NCI-H2227 (cell line): Measurements from ENCODE around the gene PSG6.
"Not testable (repeated sequence)": the region's sequence is repeated elsewhere in the genome, so short reads cannot be mapped to it uniquely, and the experiment has no call there.

Experiments used
- DNase-seq: peaks from one replicate; lab custom pipeline; 2025; ENCODE audit not compliant: unreplicated experiment; lab: John Stamatoyannopoulos, UW

Gene PSG6

GRCh38 chr19:42911731-42912130, 6.0 kb downstream of the PSG6 start:
- DNase-seq, result not testable (repeated sequence)

GRCh38 chr19:42906162-42906561, 11.5 kb downstream of the PSG6 start:
- DNase-seq, result not testable (repeated sequence)

GRCh38 chr19:42900561-42900960, 17.1 kb downstream of the PSG6 start:
- not testable (repeated sequence) for DNase-seq

- not testable (repeated sequence) for DNase-seq
Observed at GRCh38 chr19:42899674-42900073, 18.0 kb downstream of the PSG6 start.

GRCh38 chr19:42899110-42899509, 18.6 kb downstream of the PSG6 start:
- not testable (repeated sequence) for DNase-seq

GRCh38 chr19:42898656-42899055, 19.0 kb downstream of the PSG6 start:
- DNase-seq, result not testable (repeated sequence)

GRCh38 chr19:42897729-42898128, 20.0 kb downstream of the PSG6 start:
- not testable (repeated sequence) for DNase-seq

GRCh38 chr19:42890446-42890845, 27.2 kb downstream of the PSG6 start:
- DNase-seq, result not testable (repeated sequence)

GRCh38 chr19:42887876-42888445, 29.7 kb downstream of the PSG6 start:
- DNase-seq, result not testable (repeated sequence)

GRCh38 chr19:42882730-42883129, 35.0 kb downstream of the PSG6 start:
- not testable (repeated sequence) for DNase-seq

- not testable (repeated sequence) for DNase-seq
Observed at GRCh38 chr19:42882010-42882409, 35.7 kb downstream of the PSG6 start.

- DNase-seq, result not testable (repeated sequence)
Observed at GRCh38 chr19:42881279-42881678, 36.4 kb downstream of the PSG6 start.

- DNase-seq, result not testable (repeated sequence)
Observed at GRCh38 chr19:42880621-42881020, 37.1 kb downstream of the PSG6 start.

GRCh38 chr19:42879613-42880012, 38.1 kb downstream of the PSG6 start, which contains the start of gene PSG1:
Gene PSG1, minus strand, starts transcription at chr19:42879713. Its CDS starts 132 bp downstream, at chr19:42879581.
- no peak for DNase-seq

- not testable (repeated sequence) for DNase-seq
Observed at GRCh38 chr19:42876596-42876995, 41.1 kb downstream of the PSG6 start.

- not testable (repeated sequence) for DNase-seq
Observed at GRCh38 chr19:42875881-42876280, 41.8 kb downstream of the PSG6 start.

GRCh38 chr19:42874901-42875813, 42.5 kb downstream of the PSG6 start:
- not testable (repeated sequence) for DNase-seq

GRCh38 chr19:42874136-42874535, 43.6 kb downstream of the PSG6 start:
- not testable (repeated sequence) for DNase-seq

GRCh38 chr19:42872608-42873007, 45.1 kb downstream of the PSG6 start:
- DNase-seq, result no peak

- DNase-seq, result no peak
Observed at GRCh38 chr19:42857544-42857867, 60.2 kb downstream of the PSG6 start.

- not testable (repeated sequence) for DNase-seq
Observed at GRCh38 chr19:42856866-42857543, 60.7 kb downstream of the PSG6 start.

- DNase-seq, result not testable (repeated sequence)
Observed at GRCh38 chr19:42854745-42855144, 62.9 kb downstream of the PSG6 start.
